Ovary (tissue), 9 donors: ENCODE results near the gene SNX2. TPM values are rescaled to one million over a fixed set of nuclear protein-coding genes. Genes with fewer than 3 reads are reported as not detected.

Experiments used
- DNase-seq, 5 donors: peaks; one replicate each; pipeline ENCODE4 v3.0.0-alpha.2; 2019 to 2020
- H3K27ac ChIP-seq, 2 donors: fragments of 200-600 bp; one replicate each; pipeline versions ENCODE4 v1.5.1 to v1.8.0; 2019 to 2022
- H3K27me3 ChIP-seq: fragments of 200-600 bp; one replicate; pipeline ENCODE4 v1.8.0; 2022
- H3K36me3 ChIP-seq: fragments of 200-600 bp; sonication (generic); one replicate; pipeline ENCODE4 v1.5.1; 2019
- H3K4me1 ChIP-seq: one replicate; pipeline ENCODE4 v1.8.1; 2013; ENCODE audit warnings: mild to moderate bottlenecking, moderate library complexity; ENCODE audit not compliant: insufficient read depth
- H3K4me3 ChIP-seq: fragments of 200-600 bp; sonication (generic); one replicate; pipeline ENCODE4 v1.5.1; 2017
- H3K9me3 ChIP-seq, 2 donors: fragments of 200-600 bp in 1 of 2; sonication (generic) in 1 of 2; one replicate each; pipeline versions ENCODE4 v1.5.1 to v1.8.1; 2013 to 2019; ENCODE audit warnings: mild to moderate bottlenecking in 1 of 2, moderate library complexity in 1 of 2
- CTCF ChIP-seq, 3 donors: fragments of 450-650 bp in 2 of 3; fragments of 200-600 bp in 1 of 3; IDR thresholded peaks; one replicate each; pipeline versions ENCODE4 v1.5.1 to v1.8.0; 2016 to 2022; ENCODE audit warnings: antibody characterized with exemption in 3 of 3, mild to moderate bottlenecking in 1 of 3
- EP300 ChIP-seq: sonication (generic); formaldehyde crosslinking; IDR thresholded peaks from one replicate; pipeline ENCODE4 v1.6.1; 2017; ENCODE audit warnings: antibody characterized with exemption
- POLR2A ChIP-seq: fragments of 450-650 bp; IDR thresholded peaks from one replicate; pipeline ENCODE4 v1.6.1; 2017; ENCODE audit warnings: antibody characterized with exemption, mild to moderate bottlenecking, moderate library complexity
- WGBS, 3 donors: extraction: QIAGEN DNeasy Blood & Tissue Kit in 1 of 3; methylation state at CpG; one replicate each; pipeline versions ENCODE4 v1.1.5 to v1.1.7; 2013 to 2017; 5-methylcytosine and 5-hydroxymethylcytosine counted together
- intact Hi-C, 4 donors: fragments of 100-400 bp; cut with DNase I; formaldehyde crosslinking; loops; one replicate each; pipeline versions ENCODE4 v1.11.0 to v1.15.1; 2022 to 2023
- polyA plus RNA-seq, 2 donors: library from polyadenylated mRNA; stranded (reverse); fragments of 200-250 nt in 1 of 2; fragments of 350-450 nt in 1 of 2; fragmentation: Illumina TruSeq in 1 of 2; extraction: RNeasy Lipid Tissue Mini Kit (QIAGEN cat#74804) in 1 of 2; gene quantifications; one replicate each; pipeline ENCODE4 v1.2.3, GENCODE V29; 2013 to 2014
- total RNA-seq, 7 donors: library from RNA; depleted of rRNA in 2 of 7; stranded (reverse); fragments of >200 nt in 2 of 7; fragmentation: NEBNext Ultra II Directional in 3 of 7; extraction: Animal tissue kit (Norgen Biotek cat#: 25700) in 3 of 7; gene quantifications; one replicate each; pipeline versions ENCODE4 v1.1.0 to v1.2.4, GENCODE V29; 2016 to 2023
- donor health status: DM: no; HTN: no; CAD: no; lungs with moderate emphysema.
- donor health status: DM: no; HTN: no; CAD: no.
- donor health status: Bipolar disorder and iron deficiency.
- donor health status: DM: yes; HTN: yes; CAD: no.
- donor health status: DM: no; HTN: no; CAD: no.
- donor health status: DM: yes; HTN: yes; CAD: no.

SNX2 gene
- total and polyA plus RNA-seq, 9 donors, result 40.9 to 91.1 (median 76.5) TPM

DNA sequence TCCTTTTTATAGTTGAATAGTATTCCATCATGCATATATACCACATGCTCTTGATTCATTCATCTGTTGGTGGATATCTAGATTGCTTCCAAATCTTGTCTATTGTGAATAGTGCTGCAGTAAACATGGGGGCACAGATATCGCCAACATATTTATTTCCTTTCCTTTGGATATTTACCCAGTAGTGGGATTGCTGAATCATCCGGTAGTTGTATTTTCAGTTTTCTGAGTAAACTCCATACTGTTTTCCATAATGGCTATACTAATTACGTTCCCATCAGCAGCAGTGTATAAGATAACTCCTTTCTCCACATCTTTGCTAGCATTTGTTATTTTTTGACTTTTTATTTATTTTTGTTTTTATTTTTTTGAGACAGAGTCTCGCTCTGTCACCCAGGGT is 3.3 kb downstream of the SNX2 start:
- 95 to 98% (median 97%) methylated on average over 4 of the region's 4 CpGs for WGBS, 3 donors
- DNase-seq, result no peak
- peaks cover 2% of the 10 kb centered on the region for H3K4me1 ChIP-seq
- no peaks in the 10 kb centered on the region for H3K9me3 ChIP-seq
- no peak overlapping the region for H3K27ac ChIP-seq
- TF ChIP-seq POLR2A (no peak), EP300 (no peak), CTCF (IDR thresholded peaks at IDR 0.05) (no peak)
- H3K4me3 ChIP-seq, result no peak overlapping the region
- no peaks in the 10 kb centered on the region for H3K36me3 ChIP-seq
- H3K27me3 ChIP-seq, result no peaks in the 10 kb centered on the region
- intact Hi-C loops, result no loop called here

GRCh38 chr5:122779451-122779850 is 4.6 kb downstream of the SNX2 start:
- intact Hi-C loops, result no loop called here
- TF ChIP-seq EP300 (no peak), CTCF (IDR thresholded peaks at IDR 0.05) (no peak), POLR2A (no peak)
- H3K36me3 ChIP-seq, result no peaks in the 10 kb centered on the region
- DNase-seq, result no peak
- H3K27me3 ChIP-seq, result no peaks in the 10 kb centered on the region
- H3K9me3 ChIP-seq, result no peaks in the 10 kb centered on the region
- H3K4me1 ChIP-seq, result peaks cover 2% of the 10 kb centered on the region
- no peak overlapping the region for H3K27ac ChIP-seq
- H3K4me3 ChIP-seq, result no peak overlapping the region
- 81 to 97% (median 87%) methylated on average over 4 of the region's 4 CpGs for WGBS, 3 donors

DNA sequence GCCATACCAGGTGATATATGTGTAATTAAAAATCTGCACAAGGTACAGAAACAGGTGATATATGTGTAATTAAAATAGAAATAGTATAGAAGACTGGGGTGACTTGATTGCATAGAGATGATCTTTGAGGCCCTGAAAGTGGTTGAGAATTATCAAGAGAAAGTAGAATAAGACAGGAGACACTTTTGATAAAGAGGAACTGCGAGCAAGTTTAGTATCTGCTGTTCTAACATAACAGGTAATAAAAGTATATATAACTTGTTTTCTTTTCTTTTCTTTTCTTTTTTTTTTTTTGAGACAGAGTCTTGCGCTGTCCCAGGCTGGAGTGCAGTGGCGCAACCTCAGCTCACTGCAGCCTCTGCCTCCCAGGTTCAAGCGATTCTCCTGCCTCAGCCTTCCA is 5.4 kb downstream of the SNX2 start:
- 96 to 99% (median 97%) methylated on average over 4 of the region's 4 CpGs for WGBS, 3 donors
- Histone ChIP-seq H3K4me3 (no peak overlapping the region), H3K9me3 (no peaks in the 10 kb centered on the region), H3K27me3 (no peaks in the 10 kb centered on the region), H3K36me3 (no peaks in the 10 kb centered on the region), H3K4me1 (peaks cover 2% of the 10 kb centered on the region), H3K27ac (no peak overlapping the region)
- intact Hi-C loops, result no loop called here
- DNase-seq, result no peak
- TF ChIP-seq CTCF (IDR thresholded peaks at IDR 0.05) (no peak), POLR2A (no peak), EP300 (no peak)

DNA sequence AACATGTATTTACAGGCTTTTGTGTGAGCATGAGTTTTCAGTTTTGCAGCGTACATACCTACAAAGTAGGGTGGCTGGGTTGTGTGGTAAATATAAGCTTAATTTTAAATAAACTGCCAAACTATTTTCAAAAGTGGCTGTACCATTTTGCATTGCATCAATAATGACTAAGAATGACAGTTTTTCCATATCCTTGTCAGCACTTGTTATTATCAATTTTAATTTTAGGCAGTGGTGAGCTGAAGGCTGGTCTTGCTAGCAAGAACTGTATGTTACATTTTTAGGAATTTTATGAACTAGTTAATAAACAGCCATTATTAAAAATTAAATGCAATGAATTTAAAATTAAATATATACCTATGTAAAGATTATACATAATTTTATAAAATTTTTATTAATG is 6.6 kb downstream of the SNX2 start:
- intact Hi-C loops, result no loop called here
- H3K4me1 ChIP-seq, result peaks cover 2% of the 10 kb centered on the region
- H3K9me3 ChIP-seq, result no peaks in the 10 kb centered on the region
- H3K27me3 ChIP-seq, result no peaks in the 10 kb centered on the region
- no peak overlapping the region for H3K4me3 ChIP-seq
- TF ChIP-seq EP300 (no peak), POLR2A (no peak), CTCF (IDR thresholded peaks at IDR 0.05) (no peak)
- H3K36me3 ChIP-seq, result no peaks in the 10 kb centered on the region
- H3K27ac ChIP-seq, result no peak overlapping the region
- 93 to 99% (median 98%) methylated on average over 1 of the region's 1 CpG for WGBS, 3 donors
- no peak for DNase-seq

DNA sequence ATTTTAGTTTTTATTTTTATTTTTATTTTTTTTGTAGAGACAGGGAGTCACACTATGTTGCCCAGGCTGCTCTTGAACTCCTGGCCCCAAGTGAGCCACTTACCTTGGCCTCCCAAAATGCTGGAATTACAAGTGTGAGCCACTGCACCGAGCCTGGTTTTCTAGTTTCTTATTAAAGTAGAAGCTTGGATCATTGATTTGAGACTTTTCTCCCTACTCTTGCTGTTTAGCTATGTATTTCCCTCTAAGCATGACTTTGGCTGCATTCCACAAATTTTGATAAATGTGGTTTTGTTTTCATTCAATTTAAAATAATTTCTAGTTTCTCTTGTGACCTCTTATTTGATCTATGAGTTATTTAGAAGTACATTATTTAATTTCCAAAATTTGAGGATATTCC is 10.4 kb downstream of the SNX2 start:
- no peaks in the 10 kb centered on the region for H3K9me3 ChIP-seq
- H3K4me1 ChIP-seq, result peaks cover 3% of the 10 kb centered on the region
- no peak overlapping the region for H3K27ac ChIP-seq
- no peak for TF ChIP-seq POLR2A
- TF ChIP-seq CTCF (IDR thresholded peaks at IDR 0.05), result no peak
- no peak for TF ChIP-seq EP300
- no peaks in the 10 kb centered on the region for H3K27me3 ChIP-seq
- H3K4me3 ChIP-seq, result no peak overlapping the region
- intact Hi-C loops, result no loop called here
- 97 to 100% (median 100%) methylated on average over 1 of the region's 1 CpG for WGBS, 3 donors
- no peaks in the 10 kb centered on the region for H3K36me3 ChIP-seq
- no peak for DNase-seq
